GM12891 (cell line): ENCODE data around the gene F8. TPM values are rescaled to one million over a fixed set of nuclear protein-coding genes. Genes with fewer than 3 reads are reported as not detected.
A peak's percentile ranks its signal among the peaks of the same experiment; 100 is the strongest.

Source experiments
- DNase-seq: peaks from one replicate; pipeline ENCODE4 v3.0.0; 2011; ENCODE audit warnings: low spot score; ENCODE audit not compliant: insufficient read length
- FAIRE-seq: peaks from 2 replicates; lab custom pipeline; 2011; peaks lifted over from hg19 to GRCh38; lab: Jason Lieb, UNC
- PAX5 ChIP-seq: IDR thresholded peaks from 2 replicates; pipeline ENCODE4 v1.6.1; 2011; ENCODE audit warnings: low read length, moderate library complexity, mild to moderate bottlenecking; ENCODE audit not compliant: insufficient read depth, severe bottlenecking
- POLR2A ChIP-seq: IDR thresholded peaks from 2 replicates; pipeline ENCODE4 v1.6.1; 2011; ENCODE audit warnings: low read depth, low read length, control low read depth
- POLR2AphosphoS5 ChIP-seq: IDR thresholded peaks from 2 replicates; pipeline ENCODE4 v1.6.1; 2011; ENCODE audit warnings: low read depth, low read length, control low read depth
- POU2F2 ChIP-seq: IDR thresholded peaks from 2 replicates; pipeline ENCODE4 v1.6.1; 2011; ENCODE audit warnings: low read depth, mild to moderate bottlenecking, control low read depth, low read length, moderate library complexity
- SPI1 ChIP-seq: IDR thresholded peaks from 2 replicates; pipeline ENCODE4 v1.6.1; 2011; ENCODE audit warnings: low read depth, low read length, control low read depth
- TAF1 ChIP-seq: IDR thresholded peaks from 2 replicates; pipeline ENCODE4 v1.6.1; 2011; ENCODE audit warnings: low read depth, low read length, control low read depth
- polyA plus RNA-seq: library from polyadenylated mRNA; unstranded; fragments of >200 nt; gene quantifications from one replicate; pipeline ENCODE4 v1.2.1, GENCODE V29; 2012; ENCODE audit warnings: low read depth, missing spikeins, inconsistent platforms; ENCODE audit not compliant: missing spikeins

Gene F8
- 5.9 TPM for polyA plus RNA-seq

GRCh38 chrX:155022585-155022984 lies at the start of gene F8:
F8 (minus strand) TSS chrX:155022723; CDS start chrX:155022552, 171 bp downstream.
- no peak for FAIRE-seq
- no peak for DNase-seq
- TF ChIP-seq POLR2A, result no peak
- TF ChIP-seq SPI1, result no peak
- no peak for TF ChIP-seq PAX5
- no peak for TF ChIP-seq POLR2AphosphoS5
- TF ChIP-seq TAF1, result no peak
- TF ChIP-seq POU2F2, result no peak

DNA sequence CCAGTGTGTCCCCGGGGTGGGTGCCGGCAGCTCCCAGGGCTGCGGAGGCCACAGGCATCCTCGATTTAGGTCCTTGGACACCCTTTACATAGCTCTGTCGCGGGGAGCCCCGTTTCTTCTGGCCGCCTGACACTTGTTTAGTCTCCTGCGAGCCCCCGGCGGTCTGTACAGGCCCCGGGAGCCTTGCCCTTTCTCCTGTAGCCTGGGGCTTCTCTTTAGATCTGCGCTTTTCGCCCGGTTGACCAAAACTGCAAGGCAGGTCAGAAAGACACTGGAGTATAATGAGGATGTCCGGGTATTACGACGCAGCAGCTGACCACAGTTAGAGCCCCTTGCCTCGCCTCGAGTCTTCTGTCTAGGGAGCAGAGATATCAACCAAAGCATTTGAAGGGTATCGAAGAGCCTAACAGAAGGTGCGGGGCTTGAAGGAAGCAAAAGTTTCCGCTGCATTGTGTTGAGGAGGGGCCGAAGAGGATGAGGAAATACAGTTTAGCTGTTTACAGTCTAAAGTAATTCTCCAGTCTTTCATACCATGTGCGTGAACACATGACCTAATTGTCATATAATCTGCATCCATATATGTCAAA lies 49.3 kb upstream of the F8 start:
- FAIRE-seq, result no peak
- DNase-seq, result no peak
- TF ChIP-seq TAF1 (no peak), POU2F2 (no peak), POLR2A (no peak; the same call in 1 of the 2 replicates), PAX5 (no peak), SPI1 (no peak), POLR2AphosphoS5 (no peak)

DNA sequence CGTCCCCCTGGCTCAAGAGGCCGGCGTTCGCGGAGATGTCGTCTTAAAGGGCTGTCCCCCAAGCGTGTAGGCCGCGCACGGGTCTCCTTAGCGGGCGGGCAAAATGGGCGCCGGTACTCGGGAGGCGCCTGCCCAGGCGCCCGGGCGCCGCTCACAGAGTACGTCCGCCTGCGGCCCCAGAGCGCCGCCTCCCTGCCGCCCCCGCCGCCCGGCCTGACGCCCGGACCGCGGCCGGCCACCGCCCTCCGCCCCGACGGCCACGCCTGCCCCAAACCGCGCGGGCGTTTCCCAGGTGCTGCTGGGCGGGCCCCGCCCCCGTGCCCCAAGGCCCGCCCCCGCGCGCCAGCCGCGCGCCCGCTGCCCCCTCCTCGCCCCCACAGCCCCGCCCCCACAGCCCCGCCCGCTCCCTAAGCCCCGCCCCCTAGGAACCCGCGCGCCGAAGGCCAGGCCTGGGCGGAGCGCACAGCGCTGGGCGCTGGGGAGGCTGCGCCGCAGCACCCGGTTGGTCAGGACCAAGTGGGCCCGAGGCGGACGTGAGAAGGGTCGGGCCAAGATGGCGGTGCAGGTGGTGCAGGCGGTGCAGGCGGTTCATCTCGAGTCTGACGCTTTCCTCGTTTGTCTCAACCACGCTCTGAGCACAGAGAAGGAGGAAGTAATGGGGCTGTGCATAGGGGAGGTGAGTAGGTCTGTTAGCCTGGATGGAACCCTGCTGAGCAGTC lies 48.6 kb upstream of the F8 start, which contains the start of the genes BRCC3, CMC4 and MTCP1:
Gene BRCC3 (plus strand): TSS at position 534 of the 719 bp plus-strand sequence. CDS start 20 bp downstream, at position 554.
Gene CMC4 (minus strand): TSS at position 162 of the 719 bp plus-strand sequence. CDS start 7,113 bp downstream, outside the sequence.
Gene MTCP1 (minus strand): TSS at position 162 of the 719 bp plus-strand sequence. CDS start 5,126 bp downstream, outside the sequence.
- DNase-seq, result peak; percentile 62
- no peak for TF ChIP-seq SPI1
- peak; percentile 78; the same call in 1 of the 2 replicates for TF ChIP-seq TAF1
- no peak for TF ChIP-seq POU2F2
- TF ChIP-seq POLR2AphosphoS5, result peak; percentile 62
- TF ChIP-seq POLR2A, result peak; percentile 63; the same call in 1 of the 2 replicates
- TF ChIP-seq PAX5, result no peak
- peak; percentile 92 for FAIRE-seq

DNA sequence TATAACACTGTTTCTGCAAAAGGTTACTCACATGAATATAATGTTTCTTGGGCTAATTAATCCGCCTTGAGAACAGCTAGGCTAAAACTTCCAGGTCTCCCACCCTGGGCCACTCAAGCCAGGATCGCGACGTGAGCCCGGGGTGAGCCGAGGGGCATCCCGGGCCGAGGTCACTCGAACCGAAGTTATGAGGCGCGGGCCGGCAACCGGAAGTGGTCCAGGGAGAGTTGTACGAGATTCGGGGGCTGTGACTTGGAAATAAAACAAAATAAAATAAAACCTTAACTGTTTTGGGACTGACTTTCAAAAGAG lies 48.1 kb upstream of the F8 start:
- no peak for DNase-seq
- TF ChIP-seq TAF1 (no peak), POLR2A (no peak), PAX5 (no peak), POLR2AphosphoS5 (no peak), POU2F2 (no peak), SPI1 (no peak)
- FAIRE-seq, result no peak

GRCh38 chrX:155070038-155070437 lies 47.5 kb upstream of the F8 start:
- FAIRE-seq (peak; percentile 35), DNase-seq (no peak)
- no peak for TF ChIP-seq POU2F2
- TF ChIP-seq POLR2AphosphoS5, result no peak
- no peak for TF ChIP-seq SPI1
- TF ChIP-seq POLR2A, result no peak
- no peak for TF ChIP-seq TAF1
- TF ChIP-seq PAX5, result no peak

- no peak for DNase-seq
- TF ChIP-seq SPI1, result no peak
- no peak for TF ChIP-seq PAX5
- no peak for TF ChIP-seq POLR2AphosphoS5
- TF ChIP-seq POLR2A, result no peak
- FAIRE-seq, result no peak
These were observed 46.9 kb upstream of the F8 start for GRCh38 chrX:155069414-155069813.

DNA sequence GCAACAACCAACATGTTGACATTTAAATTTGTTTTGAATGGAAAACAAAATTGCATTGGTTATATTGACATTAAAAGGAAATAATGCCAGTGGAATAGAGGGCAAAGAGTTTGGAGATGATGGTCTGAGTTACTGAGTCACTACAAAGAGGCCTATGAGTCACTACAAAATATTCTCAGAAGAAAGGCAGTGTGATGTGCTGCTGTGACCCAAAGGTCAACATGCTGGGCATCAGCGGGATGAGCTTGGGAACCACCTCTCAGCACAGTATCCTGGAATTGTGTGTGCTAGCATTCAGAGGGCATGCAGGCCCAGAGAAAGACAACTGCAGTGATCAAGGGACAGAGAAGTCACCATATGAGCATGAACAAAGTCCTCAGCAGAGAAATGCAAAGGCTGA lies 45.6 kb upstream of the F8 start:
- no peak for TF ChIP-seq SPI1
- TF ChIP-seq POLR2AphosphoS5, result no peak
- TF ChIP-seq TAF1, result no peak
- no peak for TF ChIP-seq PAX5
- TF ChIP-seq POLR2A, result no peak
- TF ChIP-seq POU2F2, result no peak
- no peak for DNase-seq
- peak; percentile 26 for FAIRE-seq

DNA sequence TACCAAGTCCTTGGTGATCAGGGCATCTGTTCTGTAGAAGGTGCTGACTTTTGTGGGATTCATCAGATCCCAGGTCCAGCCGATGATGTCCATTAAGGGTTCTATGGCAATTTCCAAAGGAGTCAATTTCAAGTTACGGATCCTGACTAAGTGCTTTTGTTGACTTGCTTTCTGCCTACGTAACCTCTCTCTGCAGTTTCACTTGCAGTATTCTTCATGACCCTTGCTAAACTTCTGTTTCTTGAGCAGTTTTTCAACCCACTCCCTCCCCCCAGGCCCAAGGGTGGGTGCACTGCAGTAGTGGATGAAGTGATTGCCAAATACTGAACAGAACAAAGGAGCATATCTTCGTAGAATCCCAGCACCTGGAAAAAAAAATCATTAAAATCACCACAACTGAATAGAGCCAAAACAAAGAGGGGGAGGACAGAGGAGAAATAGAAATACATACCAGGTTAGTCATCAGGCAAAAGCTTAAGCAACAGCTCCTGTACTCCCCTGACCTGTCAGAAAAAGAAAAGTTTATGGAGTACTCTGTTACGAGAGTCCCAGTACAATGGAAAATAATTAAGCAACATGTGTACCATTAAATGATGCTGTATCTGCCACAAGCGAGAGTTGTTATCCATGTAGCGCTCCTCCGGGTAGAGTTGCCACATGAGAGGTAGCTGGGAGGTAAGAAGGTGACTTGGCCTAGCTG lies 42.7 kb upstream of the F8 start:
- FAIRE-seq (peak; percentile 64), DNase-seq (no peak)
- TF ChIP-seq POLR2A (0 out of 2 replicates have a peak, but pooled peaks have one; percentile 30), SPI1 (no peak), POU2F2 (no peak)

- no peak for FAIRE-seq
- TF ChIP-seq POU2F2, result no peak
- no peak for TF ChIP-seq POLR2AphosphoS5
- TF ChIP-seq PAX5, result no peak
- TF ChIP-seq SPI1, result no peak
- no peak for TF ChIP-seq TAF1
- no peak for TF ChIP-seq POLR2A
- DNase-seq, result no peak
These were observed 39.2 kb upstream of the F8 start for GRCh38 chrX:155061760-155062159.
